Naive B cell (primary cell): ENCODE measurements around the gene LYZ. TPM values are rescaled to one million over a fixed set of nuclear protein-coding genes. Genes with fewer than 3 reads are reported as not detected.

Source experiments
- polyA plus RNA-seq, 6 donors: library from polyadenylated mRNA; unstranded; fragments of 300-500 nt; fragmentation: Illumina TruSeq; gene quantifications; one replicate each; pipeline ENCODE4 v1.2.3, GENCODE V29; 2021; ENCODE audit warnings: low read depth in 6 of 6

Gene LYZ
- polyA plus RNA-seq, 6 donors from 2014 or later, result 2.1 to 84.0 (median 41.4) TPM

Other genes with a start within 250 kb of the LYZ start
- 10 to 100 TPM; 51.3 to 74.9 (median 61.1) TPM for gene CPSF6, start 108.8 kb upstream of the LYZ start, polyA plus RNA-seq
- gene YEATS4, start 11.4 kb downstream of the LYZ start, polyA plus RNA-seq, result 10 to 100 TPM; 24.3 to 51.8 (median 45.7) TPM
- gene FRS2, start 122.0 kb downstream of the LYZ start, polyA plus RNA-seq, result 10 to 100 TPM; 18.0 to 31.4 (median 28.3) TPM
- 100 to 1,000 TPM; 154 to 180 (median 166) TPM for gene CCT2, start 237.1 kb downstream of the LYZ start, polyA plus RNA-seq